Keratinocyte (primary cell): ENCODE measurements around the gene ACSL6. TPM values are rescaled to one million over a fixed set of nuclear protein-coding genes. Genes with fewer than 3 reads are reported as not detected.

ENCODE experiments used
- DNase-seq: peaks from one replicate; pipeline ENCODE4 v3.0.0-alpha.2; 2011; ENCODE audit warnings: low read depth, missing footprints, low spot score
- FAIRE-seq: peaks from 2 replicates; lab custom pipeline; 2011; peaks lifted over from hg19 to GRCh38; lab: Jason Lieb, UNC
- H2AFZ ChIP-seq: 2 replicates; pipeline ENCODE4 v1.6.0; 2012; ENCODE audit warnings: low read length, control low read depth, inconsistent platforms; ENCODE audit not compliant: control insufficient read depth
- H3K27ac ChIP-seq: 2 replicates; pipeline ENCODE4 v1.5.1; 2011; ENCODE audit warnings: low read length; ENCODE audit not compliant: control insufficient read depth, insufficient read depth
- H3K27me3 ChIP-seq: 3 replicates; pipeline ENCODE4 v1.6.0; 2011; ENCODE audit warnings: low read length; ENCODE audit not compliant: control insufficient read depth, insufficient read depth; ENCODE audit errors: extremely low read depth
- H3K36me3 ChIP-seq, 2 experiments: 2 replicates in 1 of 2; 3 replicates in 1 of 2; pipeline ENCODE4 v1.5.1; 2011; ENCODE audit warnings: low read length in 2 of 2, mild to moderate bottlenecking in 1 of 2; ENCODE audit not compliant: control insufficient read depth in 2 of 2, insufficient read depth in 2 of 2; ENCODE audit errors: extremely low read depth in 1 of 2
- H3K4me1 ChIP-seq: 3 replicates; pipeline ENCODE4 v1.5.1; 2011; ENCODE audit warnings: low read length; ENCODE audit not compliant: control insufficient read depth, insufficient read depth; ENCODE audit errors: extremely low read depth
- H3K4me2 ChIP-seq: 3 replicates; pipeline ENCODE4 v1.6.0; 2011; ENCODE audit warnings: low read depth, low read length; ENCODE audit not compliant: control insufficient read depth, insufficient read depth; ENCODE audit errors: extremely low read depth
- H3K4me3 ChIP-seq, 3 experiments: fragments of 200-600 bp in 1 of 3; sonication (generic) in 1 of 3; 2 replicates in 2 of 3; 3 replicates in 1 of 3; pipeline ENCODE4 v1.5.1; 2011 to 2016; ENCODE audit warnings: low read length in 3 of 3, mild to moderate bottlenecking in 3 of 3, control low read depth in 2 of 3, inconsistent platforms in 1 of 3, low read depth in 1 of 3, mixed read lengths in 1 of 3, mixed run types in 1 of 3, moderate library complexity in 1 of 3; ENCODE audit not compliant: control insufficient read depth in 2 of 3, insufficient read depth in 2 of 3; ENCODE audit errors: extremely low read depth in 1 of 3
- H3K79me2 ChIP-seq: 2 replicates; pipeline ENCODE4 v1.6.0; 2012; ENCODE audit warnings: low read length; ENCODE audit not compliant: control insufficient read depth, insufficient read depth
- H3K9ac ChIP-seq: 3 replicates; pipeline ENCODE4 v1.6.0; 2011; ENCODE audit warnings: low read length; ENCODE audit not compliant: control insufficient read depth, insufficient read depth; ENCODE audit errors: extremely low read depth
- H3K9me1 ChIP-seq: 3 replicates; pipeline ENCODE4 v1.6.0; 2011; ENCODE audit warnings: low read length; ENCODE audit not compliant: control insufficient read depth, insufficient read depth; ENCODE audit errors: extremely low read depth
- H3K9me3 ChIP-seq: 2 replicates; pipeline ENCODE4 v1.5.1; 2012; ENCODE audit warnings: low read depth, low read length; ENCODE audit not compliant: control insufficient read depth
- H4K20me1 ChIP-seq: 3 replicates; pipeline ENCODE4 v1.6.0; 2011; ENCODE audit warnings: low read length; ENCODE audit not compliant: control insufficient read depth, insufficient read depth; ENCODE audit errors: extremely low read depth
- CTCF ChIP-seq, 3 experiments: IDR thresholded peaks in 1 of 3; conservative IDR thresholded peaks in 1 of 3; optimal IDR thresholded peaks in 1 of 3; 2 replicates in 2 of 3; 3 replicates in 1 of 3; pipeline versions ENCODE3 to v1.5.1; 2011; ENCODE audit warnings: low read length in 3 of 3, mild to moderate bottlenecking in 3 of 3, moderate library complexity in 2 of 3, control low read depth in 1 of 3, inconsistent platforms in 1 of 3; ENCODE audit not compliant: insufficient read depth in 2 of 3; ENCODE audit errors: extremely low read depth in 1 of 3
- EZH2 ChIP-seq: IDR thresholded peaks from one replicate; pipeline ENCODE4 v1.6.1; 2012; ENCODE audit warnings: inconsistent platforms, mild to moderate bottlenecking, low read length, moderate library complexity
- dilution Hi-C: fragments of 300-500 bp; cut with MboI; formaldehyde crosslinking; loops from one replicate; pipeline ENCODE4 v1.7.0; 2020; ENCODE audit warnings: low sequenced_read_pairs; ENCODE audit not compliant: extremely low pct_ligation_motif_present
- polyA plus RNA-seq, 5 experiments: library from polyadenylated mRNA; depleted of rRNA in 3 of 5; stranded (reverse) in 3 of 5; stranded (forward) in 1 of 5; unstranded in 1 of 5; fragments of >200 nt; gene quantifications; 1 replicate in 1 of 5; 2 replicates in 3 of 5; 3 replicates in 1 of 5; pipeline versions ENCODE4 v1.2.1 to v1.2.3, GENCODE V29; 2011 to 2012; ENCODE audit warnings: missing spikeins in 2 of 5, low read depth in 1 of 5, low replicate concordance in 1 of 5

The ACSL6 gene
- polyA plus RNA-seq, 1 donor (not counting 4 experiments of a cell fraction or from before 2014, with no cell fraction given), result 0.18 TPM

- FAIRE-seq (no peak), DNase-seq (no peak)
- Histone ChIP-seq H2AFZ (no peak overlapping the region), H4K20me1 (no peaks in the 10 kb centered on the region), H3K9me3 (no peaks in the 10 kb centered on the region), H3K79me2 (no peaks in the 10 kb centered on the region), H3K4me3 (no peak overlapping the region), H3K4me1 (no peaks in the 10 kb centered on the region), H3K36me3 (no peaks in the 10 kb centered on the region), H3K4me2 (no peak overlapping the region), H3K9me1 (no peaks in the 10 kb centered on the region), H3K9ac (no peak overlapping the region), H3K27ac (no peak overlapping the region), H3K27me3 (peaks cover 13% of the 10 kb centered on the region)
- dilution Hi-C loops, result no loop called here
- TF ChIP-seq CTCF (optimal IDR thresholded peaks at IDR 0.05 in 1 of 3, IDR thresholded peaks at IDR 0.05 in 1 of 3, conservative IDR thresholded peaks at IDR 0.05 in 1 of 3; ENCODE audit: extremely low read depth in 1 of 3, insufficient read depth in 2 of 3, low read length in 3 of 3) (no peak), EZH2 (no peak)
Observed at GRCh38 chr5:131999041-131999440, 12.4 kb downstream of the ACSL6 start.

- DNase-seq, result no peak
- Histone ChIP-seq H2AFZ (no peak overlapping the region), H3K27ac (no peak overlapping the region), H3K27me3 (peaks cover 13% of the 10 kb centered on the region), H3K9me3 (no peaks in the 10 kb centered on the region), H4K20me1 (no peaks in the 10 kb centered on the region), H3K79me2 (no peaks in the 10 kb centered on the region), H3K4me3 (no peak overlapping the region), H3K9ac (no peak overlapping the region), H3K9me1 (no peaks in the 10 kb centered on the region), H3K36me3 (no peaks in the 10 kb centered on the region), H3K4me2 (no peak overlapping the region), H3K4me1 (no peaks in the 10 kb centered on the region)
- no peak for FAIRE-seq
- dilution Hi-C loops, result no loop called here
- TF ChIP-seq EZH2, result no peak
- no peak for TF ChIP-seq CTCF (optimal IDR thresholded peaks at IDR 0.05 in 1 of 3, IDR thresholded peaks at IDR 0.05 in 1 of 3, conservative IDR thresholded peaks at IDR 0.05 in 1 of 3; ENCODE audit: extremely low read depth in 1 of 3, insufficient read depth in 2 of 3, low read length in 3 of 3)
Observed at GRCh38 chr5:131998431-131999040, 12.9 kb downstream of the ACSL6 start.
